ENCODE data around the gene MEG3. TPM values are rescaled to one million over a fixed set of nuclear protein-coding genes. Genes with fewer than 3 reads are reported as not detected.

The MEG3 gene
- total and polyA plus RNA-seq, 2 of the 8 experiments (the other 6 are each of a cell fraction or from before 2014, with no cell fraction given), result 0.17 to 1.1 TPM

DNA sequence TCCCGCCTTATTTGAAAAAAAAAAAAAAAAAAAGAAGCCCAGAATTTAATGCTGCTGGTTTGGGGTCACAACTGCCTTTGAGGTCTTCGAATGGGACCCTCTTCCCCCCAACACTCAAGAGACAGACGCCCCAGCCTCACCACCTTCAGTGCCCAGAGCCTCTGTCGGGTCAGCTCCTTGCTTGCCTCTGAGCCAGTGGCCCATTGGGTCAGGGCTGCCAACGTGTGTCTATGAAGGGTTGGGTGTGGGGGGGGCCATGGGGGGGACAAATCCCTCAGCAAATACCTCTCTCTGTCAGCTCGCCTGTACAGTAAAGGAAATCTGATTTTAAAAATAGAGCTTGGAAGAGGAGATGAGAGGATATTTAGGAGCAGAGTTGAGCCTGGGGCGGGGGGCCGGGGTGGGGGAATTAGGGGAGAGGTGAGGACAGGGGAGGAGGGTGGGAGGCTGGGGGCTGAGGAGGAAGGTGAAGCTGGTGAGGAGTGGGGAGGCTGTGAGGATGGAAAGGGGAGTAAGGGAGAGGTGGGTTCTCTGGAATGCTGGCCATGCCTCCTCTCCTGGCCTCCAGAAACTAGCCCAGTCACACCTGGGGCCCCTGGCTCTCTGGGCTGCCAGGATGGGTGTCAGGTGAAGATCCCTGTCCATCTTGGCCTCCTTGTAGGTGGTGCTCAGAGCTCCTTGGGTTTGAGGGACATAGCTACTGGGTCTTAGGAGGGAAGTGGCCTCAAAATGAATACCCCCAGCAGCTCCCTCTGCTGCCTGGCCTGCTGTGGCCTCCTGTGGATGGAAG lies 64.3 kb downstream of the MEG3 start:
- no peak overlapping the region for H2BK5ac ChIP-seq (ENCODE audit: low read depth, low read length)
- H2BK12ac ChIP-seq (ENCODE audit: low read depth, low read length), result no peak overlapping the region
- no peaks in the 10 kb centered on the region; a peak in 2 of 7 replicates for H3K4me1 ChIP-seq (replicated peaks in 1 of 4; ENCODE audit: control insufficient read depth in 3 of 4, insufficient read depth in 4 of 4, low read length in 3 of 4)
- 91% methylated on average over 6 of the region's 8 CpGs; no CpG with 5 or more reads in 1 of the 2 experiments for WGBS, 2 experiments (ENCODE audit: extremely low coverage in 1 of 2, insufficient coverage in 1 of 2, insufficient read length in 1 of 2, insufficient replicate concordance in 2 of 2, low coverage in 1 of 2, low lambda C conversion rate in 2 of 2, missing lambda C conversion rate in 1 of 2)
- H4K8ac ChIP-seq (ENCODE audit: extremely low read depth, insufficient read depth, low read length), result no peak overlapping the region
- H2BK120ac ChIP-seq (replicated peaks; ENCODE audit: low read depth, low read length), result no peak overlapping the region
- DNase-seq (ENCODE audit: low read depth in 1 of 2, low spot score in 2 of 2) (no peak), FAIRE-seq (no peak)
- H3K23ac ChIP-seq (ENCODE audit: insufficient read length), result no peak overlapping the region
- no peak overlapping the region for H2BK20ac ChIP-seq (ENCODE audit: low read length)
- no peak overlapping the region for H4K5ac ChIP-seq (ENCODE audit: insufficient read length, low read depth, low read length)
- H3K27me3 ChIP-seq (replicated peaks in 1 of 4; ENCODE audit: control insufficient read depth in 3 of 4, extremely low read depth in 1 of 4, insufficient read depth in 3 of 4, low read length in 3 of 4), result no peaks in the 10 kb centered on the region
- POLR2A ChIA-PET (ENCODE audit: partially characterized antibody), result interaction anchor here (0.7 kb wide), 1 partner anchor 352 kb away, joined by 3 read pairs; no protein-coding TSS in a partner anchor
- H3K27ac ChIP-seq (ENCODE audit: low read depth, low read length), result no peak overlapping the region
- CTCF ChIA-PET (ENCODE audit: partially characterized antibody), result interaction anchor here (0.6 to 2.1 kb wide), 6 partner anchors 10 to 227 kb away, joined by 3 to 6 read pairs (median 4); no protein-coding TSS in a partner anchor
- TF ChIP-seq KDM4A (IDR thresholded peaks at IDR 0.05; ENCODE audit: low read depth, low read length, severe bottlenecking) (no peak), SAP30 (IDR thresholded peaks at IDR 0.05; ENCODE audit: insufficient read depth, insufficient replicate concordance, low read length) (no peak), GTF2F1 (IDR thresholded peaks at IDR 0.05; ENCODE audit: borderline replicate concordance, low read depth, low read length) (no peak), CBX5 (IDR thresholded peaks at IDR 0.05; ENCODE audit: low read depth, low read length) (no peak), POLR2AphosphoS5 (IDR thresholded peaks at IDR 0.05; ENCODE audit: low read depth, low read length) (no peak)
- no peaks in the 10 kb centered on the region for H4K20me1 ChIP-seq (replicated peaks in 1 of 2; ENCODE audit: control insufficient read depth in 1 of 2, insufficient read depth in 2 of 2, low read length in 2 of 2)
- no peak overlapping the region for H3K4me2 ChIP-seq (ENCODE audit: insufficient read depth in 1 of 2, low read depth in 2 of 2, low read length in 2 of 2)
- no peak overlapping the region for H3K4me3 ChIP-seq (ENCODE audit: extremely low read depth in 1 of 4, insufficient read depth in 2 of 4, low read depth in 3 of 4, low read length in 4 of 4)
- no peak overlapping the region for H3K9ac ChIP-seq (replicated peaks in 1 of 4; ENCODE audit: extremely low read depth in 1 of 4, low read depth in 3 of 4, low read length in 3 of 4)
- no peaks in the 10 kb centered on the region for H3K9me3 ChIP-seq (ENCODE audit: insufficient read depth in 2 of 2, low read depth in 1 of 2, low read length in 1 of 2)
- H2AFZ ChIP-seq (ENCODE audit: low read length), result no peak overlapping the region
- H3K18ac ChIP-seq (ENCODE audit: extremely low read depth, low read length), result no peak overlapping the region
- H4K91ac ChIP-seq (replicated peaks; ENCODE audit: insufficient read length, low read length), result no peak overlapping the region
- no peaks in the 10 kb centered on the region for H3K36me3 ChIP-seq (ENCODE audit: control insufficient read depth in 2 of 4, insufficient read depth in 4 of 4, low read length in 3 of 4)
- no peak overlapping the region for H3K14ac ChIP-seq (ENCODE audit: insufficient read length)
- no peak overlapping the region for H2BK15ac ChIP-seq (ENCODE audit: low read length)
- H3K79me2 ChIP-seq (ENCODE audit: control insufficient read depth in 1 of 2, insufficient read depth in 2 of 2, low read length in 2 of 2), result no peaks in the 10 kb centered on the region
- H3K56ac ChIP-seq (replicated peaks; ENCODE audit: insufficient read length, low read depth, low read length), result no peak overlapping the region
- no peak overlapping the region for H2AK5ac ChIP-seq (ENCODE audit: low read depth, low read length)
- H3K23me2 ChIP-seq (ENCODE audit: low read depth, low read length), result no peaks in the 10 kb centered on the region
- no peak overlapping the region for H3K4ac ChIP-seq (replicated peaks; ENCODE audit: insufficient read length, low read depth, low read length)
- H3K79me1 ChIP-seq (ENCODE audit: low read depth, low read length), result no peaks in the 10 kb centered on the region

Data from H1 (cell line).